Ovary (tissue), 3 donors: ENCODE measurements around the gene SLC26A2.
A peak's percentile ranks its signal among the peaks of the same experiment; 100 is the strongest.

Source experiments
- POLR2A ChIP-seq: fragments of 450-650 bp; IDR thresholded peaks from one replicate; pipeline ENCODE4 v1.6.1; 2017; ENCODE audit warnings: antibody characterized with exemption, mild to moderate bottlenecking, moderate library complexity
- TF ChIP-seq, protein P1 (sequence below), 3 donors: fragments of 450-650 bp in 2 of 3; fragments of 200-600 bp in 1 of 3; IDR thresholded peaks; one replicate each; pipeline versions ENCODE4 v1.5.1 to v1.8.0; 2016 to 2022; ENCODE audit warnings: antibody characterized with exemption in 3 of 3, mild to moderate bottlenecking in 1 of 3
- donor health status: DM: no; HTN: no; CAD: no.

DNA sequence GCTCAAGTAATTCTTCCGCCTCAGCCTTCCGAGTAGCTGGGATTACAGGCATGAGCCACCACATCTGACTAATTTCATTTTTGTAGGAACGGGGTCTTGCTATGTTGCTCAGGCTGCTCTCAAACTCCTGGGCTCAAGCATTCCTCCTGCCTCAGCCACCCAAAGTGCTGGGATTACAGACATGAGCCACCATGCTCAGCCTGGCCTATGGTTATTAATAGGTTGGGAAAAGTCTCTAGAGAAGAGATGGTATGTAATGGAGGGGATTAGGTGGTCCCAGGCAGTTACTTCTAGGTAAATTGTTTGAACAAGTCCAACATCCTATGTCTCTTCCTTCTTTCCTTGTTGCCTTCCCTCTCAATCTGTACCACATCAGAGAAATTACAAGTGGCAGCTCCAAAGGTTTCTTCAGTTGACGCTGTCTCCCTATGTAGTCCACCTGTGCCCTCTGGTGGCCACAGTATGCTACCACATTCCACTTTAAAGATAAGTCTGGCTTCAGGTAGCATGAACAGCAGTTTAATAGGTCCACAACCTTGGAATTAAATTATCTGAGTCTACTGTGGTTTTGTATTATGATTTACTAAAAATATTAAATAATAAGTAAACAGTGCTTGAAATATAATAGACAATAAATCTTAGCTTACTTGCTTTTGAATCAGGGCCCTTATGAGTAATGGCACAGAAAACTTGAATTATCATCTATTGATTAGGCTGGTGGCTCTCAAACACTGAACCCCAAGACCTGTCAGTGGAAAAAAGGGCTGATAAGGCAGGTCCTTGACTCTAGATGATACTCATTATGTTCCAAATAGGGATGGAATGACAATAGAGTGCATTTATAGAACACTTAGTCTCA, 30.2 kb downstream of the SLC26A2 start:
- no peak for TF ChIP-seq POLR2A
- TF ChIP-seq, protein P1, sequence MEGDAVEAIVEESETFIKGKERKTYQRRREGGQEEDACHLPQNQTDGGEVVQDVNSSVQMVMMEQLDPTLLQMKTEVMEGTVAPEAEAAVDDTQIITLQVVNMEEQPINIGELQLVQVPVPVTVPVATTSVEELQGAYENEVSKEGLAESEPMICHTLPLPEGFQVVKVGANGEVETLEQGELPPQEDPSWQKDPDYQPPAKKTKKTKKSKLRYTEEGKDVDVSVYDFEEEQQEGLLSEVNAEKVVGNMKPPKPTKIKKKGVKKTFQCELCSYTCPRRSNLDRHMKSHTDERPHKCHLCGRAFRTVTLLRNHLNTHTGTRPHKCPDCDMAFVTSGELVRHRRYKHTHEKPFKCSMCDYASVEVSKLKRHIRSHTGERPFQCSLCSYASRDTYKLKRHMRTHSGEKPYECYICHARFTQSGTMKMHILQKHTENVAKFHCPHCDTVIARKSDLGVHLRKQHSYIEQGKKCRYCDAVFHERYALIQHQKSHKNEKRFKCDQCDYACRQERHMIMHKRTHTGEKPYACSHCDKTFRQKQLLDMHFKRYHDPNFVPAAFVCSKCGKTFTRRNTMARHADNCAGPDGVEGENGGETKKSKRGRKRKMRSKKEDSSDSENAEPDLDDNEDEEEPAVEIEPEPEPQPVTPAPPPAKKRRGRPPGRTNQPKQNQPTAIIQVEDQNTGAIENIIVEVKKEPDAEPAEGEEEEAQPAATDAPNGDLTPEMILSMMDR (IDR thresholded peaks at IDR 0.05) = peak; percentile 61 to 84 (median 82)
